Neuronal stem cell (in vitro differentiated cells): Measurements from ENCODE around the gene CCDC172. TPM values are rescaled to one million over a fixed set of nuclear protein-coding genes. Genes with fewer than 3 reads are reported as not detected.

Source experiments
- small RNA-seq: library from polyadenylated mRNA; stranded (forward); fragments of <200 nt; extraction: miRNeasy Mini kit (QIAGEN cat#:217004); gene quantifications from one replicate; pipeline ENCODE3, GENCODE V24; 2013; ENCODE audit not compliant: insufficient read depth

The CCDC172 gene

Small RNA genes lying within 50 kb of the gene (small RNA-seq; reads per million reads assigned to genes)
- not detected for gene SNRPGP6
